IPS-20b (cell line): ENCODE measurements around the gene ARG2.

ENCODE experiments used
- H3K27ac ChIP-seq: one replicate; pipeline ENCODE4 v1.5.1; 2013; ENCODE audit warnings: low read length
- H3K27me3 ChIP-seq: 2 replicates; pipeline ENCODE4 v1.6.1; 2013; ENCODE audit warnings: mild to moderate bottlenecking, low read length, inconsistent platforms; ENCODE audit not compliant: insufficient read depth
- H3K36me3 ChIP-seq: 2 replicates; pipeline ENCODE4 v1.6.1; 2013; ENCODE audit warnings: low read depth, mild to moderate bottlenecking, inconsistent platforms, low read length, moderate library complexity; ENCODE audit not compliant: insufficient read depth
- H3K4me1 ChIP-seq: 2 replicates; pipeline ENCODE4 v1.6.1; 2013; ENCODE audit warnings: mild to moderate bottlenecking, control low read depth, inconsistent platforms, low read length, moderate library complexity; ENCODE audit not compliant: insufficient read depth
- H3K4me3 ChIP-seq: 2 replicates; pipeline ENCODE4 v1.5.1; 2013; ENCODE audit warnings: mild to moderate bottlenecking, low read length, inconsistent platforms
- H3K9ac ChIP-seq: 2 replicates; pipeline ENCODE4 v1.6.1; 2013; ENCODE audit warnings: low read depth, mild to moderate bottlenecking, inconsistent platforms, low read length, moderate library complexity
- H3K9me3 ChIP-seq: 2 replicates; pipeline ENCODE4 v1.6.1; 2013; ENCODE audit warnings: mild to moderate bottlenecking, low read depth, low read length, inconsistent platforms; ENCODE audit not compliant: insufficient read depth

ARG2 gene

GRCh38 chr14:67674139-67674479 is 54.4 kb downstream of the ARG2 start:
- no peaks in the 10 kb centered on the region for H3K27me3 ChIP-seq
- H3K4me3 ChIP-seq: peak overlapping the region; percentile 91
- H3K9ac ChIP-seq: peak overlapping the region; percentile 90
- no peaks in the 10 kb centered on the region for H3K9me3 ChIP-seq
- H3K36me3 ChIP-seq: peaks cover 31% of the 10 kb centered on the region
- H3K27ac ChIP-seq: peak overlapping the region; percentile 71
- no peaks in the 10 kb centered on the region for H3K4me1 ChIP-seq

DNA sequence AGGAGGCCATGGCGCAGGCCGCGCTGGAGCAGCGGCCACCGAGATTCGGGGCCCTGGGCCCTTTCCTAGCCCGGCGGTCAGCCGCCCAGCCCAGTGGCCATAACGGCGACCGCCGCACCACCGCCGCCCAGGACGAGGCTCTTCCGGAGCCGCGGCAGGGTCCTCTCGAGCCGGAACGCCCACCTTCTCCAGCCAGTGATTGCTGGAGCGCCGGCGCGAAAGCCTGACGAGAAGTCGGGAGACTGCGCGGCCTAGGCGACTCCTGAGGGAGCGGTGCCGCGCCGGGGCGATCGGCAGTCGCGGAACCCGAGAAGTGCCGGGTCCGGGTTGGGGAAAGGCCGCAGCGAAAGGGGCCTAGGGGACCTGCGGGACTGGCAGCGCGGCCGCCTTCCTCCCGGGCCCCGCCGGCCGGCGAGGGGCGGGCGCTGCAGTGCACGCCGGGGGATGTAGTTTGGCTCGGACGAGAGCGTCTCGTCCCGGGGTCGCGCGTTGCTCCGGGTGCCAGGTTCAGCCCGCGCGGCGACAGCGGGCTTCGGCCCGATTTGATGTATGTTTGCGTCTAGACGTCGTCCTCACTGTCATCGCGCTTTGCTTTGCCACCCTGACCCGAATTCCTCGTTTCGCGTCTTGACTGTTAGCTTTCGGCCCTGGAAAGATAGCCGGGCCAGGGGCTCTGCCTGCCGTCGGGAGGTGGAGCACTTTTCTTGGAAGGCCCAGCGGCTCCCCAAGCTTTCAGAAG is 54.9 kb downstream of the ARG2 start, which contains the start of gene VTI1B:
TSS of gene VTI1B (minus strand) at position 153 of the 739 bp plus-strand sequence. CDS start at position 10, 143 bp downstream.
- Histone ChIP-seq H3K27ac (peak within 1 kb of the TSS; percentile 71), H3K27me3 (no peaks in the 10 kb centered on the region), H3K36me3 (peaks cover 34% of the 10 kb centered on the region), H3K4me1 (no peaks in the 10 kb centered on the region), H3K9me3 (no peaks in the 10 kb centered on the region), H3K4me3 (peak within 1 kb of the TSS; percentile 91), H3K9ac (peak within 1 kb of the TSS; percentile 90)

- H3K27me3 ChIP-seq: no peaks in the 10 kb centered on the region
- peak overlapping the region; percentile 90; the same call in 1 of the 2 replicates for H3K9ac ChIP-seq
- H3K27ac ChIP-seq: no peak overlapping the region
- H3K4me1 ChIP-seq: no peaks in the 10 kb centered on the region
- H3K9me3 ChIP-seq: no peaks in the 10 kb centered on the region
- H3K36me3 ChIP-seq: peaks cover 40% of the 10 kb centered on the region
- H3K4me3 ChIP-seq: peak overlapping the region; percentile 91
Measured at GRCh38 chr14:67675219-67675582, 55.5 kb downstream of the ARG2 start.

- no peaks in the 10 kb centered on the region for H3K4me1 ChIP-seq
- peaks cover 76% of the 10 kb centered on the region for H3K36me3 ChIP-seq
Measured at GRCh38 chr14:67679006-67679405, 59.3 kb downstream of the ARG2 start.

DNA sequence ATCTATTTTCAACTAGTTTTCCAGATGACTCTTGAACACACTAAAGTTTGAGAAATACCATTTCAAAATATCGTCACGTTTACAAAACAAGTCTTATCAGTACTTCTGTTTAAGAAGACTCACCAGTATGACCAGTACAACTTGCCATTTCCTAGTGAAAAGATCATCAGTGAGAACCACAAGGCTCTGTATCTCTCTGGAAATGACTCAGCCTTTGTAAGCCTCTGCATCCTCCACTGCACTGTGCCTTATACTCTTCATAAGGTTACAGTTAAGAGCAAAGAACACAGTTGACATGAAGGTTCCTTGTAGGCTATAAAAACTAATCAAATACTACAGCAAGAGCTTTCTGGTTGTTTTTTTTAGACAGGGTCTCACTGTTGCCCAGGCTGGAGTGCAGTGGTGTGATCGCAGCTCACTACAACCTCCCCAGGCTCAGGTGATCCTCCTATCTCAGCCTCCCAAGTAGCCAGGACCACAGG is 60.4 kb downstream of the ARG2 start:
- H3K4me1 ChIP-seq: no peaks in the 10 kb centered on the region
- no peaks in the 10 kb centered on the region for H3K9me3 ChIP-seq
- H3K27me3 ChIP-seq: no peaks in the 10 kb centered on the region
- H3K36me3 ChIP-seq: peaks cover 87% of the 10 kb centered on the region
- H3K9ac ChIP-seq: no peak overlapping the region
- no peak overlapping the region for H3K27ac ChIP-seq
- no peak overlapping the region for H3K4me3 ChIP-seq

More at GRCh38 chr14:67679006-67679405, 59.3 kb downstream of the ARG2 start:
- Histone ChIP-seq H3K9ac (no peak overlapping the region), H3K4me3 (no peak overlapping the region), H3K27ac (no peak overlapping the region), H3K27me3 (no peaks in the 10 kb centered on the region), H3K9me3 (no peaks in the 10 kb centered on the region)

- H3K9ac ChIP-seq: no peak overlapping the region
- H3K4me3 ChIP-seq: no peak overlapping the region
- no peaks in the 10 kb centered on the region for H3K4me1 ChIP-seq
- H3K27ac ChIP-seq: no peak overlapping the region
- peaks cover 95% of the 10 kb centered on the region for H3K36me3 ChIP-seq
- no peaks in the 10 kb centered on the region for H3K9me3 ChIP-seq
- no peaks in the 10 kb centered on the region for H3K27me3 ChIP-seq
Measured at GRCh38 chr14:67680941-67681340, 61.2 kb downstream of the ARG2 start.

DNA sequence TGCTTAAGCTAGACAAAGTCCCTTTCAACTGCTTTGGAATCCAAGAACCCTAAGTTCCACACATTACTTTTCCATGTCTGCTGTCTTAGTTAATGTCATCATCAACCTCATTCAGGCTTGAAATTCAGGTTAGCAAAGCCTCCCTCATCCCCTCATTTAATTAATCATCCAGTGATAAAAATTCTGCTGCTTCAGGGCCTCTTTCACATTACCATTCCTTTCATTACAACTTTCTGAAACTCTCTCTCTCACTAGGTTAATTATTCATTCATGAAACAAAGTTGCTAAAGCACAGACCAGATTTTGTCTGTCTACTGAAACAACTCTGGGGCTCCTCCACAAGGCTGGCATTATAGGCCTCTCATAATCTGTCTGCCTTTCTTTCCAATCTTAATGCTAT is 64.1 kb downstream of the ARG2 start:
- Histone ChIP-seq H3K9me3 (no peaks in the 10 kb centered on the region), H3K27me3 (no peaks in the 10 kb centered on the region), H3K4me3 (no peak overlapping the region), H3K27ac (no peak overlapping the region), H3K4me1 (no peaks in the 10 kb centered on the region), H3K9ac (no peak overlapping the region), H3K36me3 (peaks cover 96% of the 10 kb centered on the region)

DNA sequence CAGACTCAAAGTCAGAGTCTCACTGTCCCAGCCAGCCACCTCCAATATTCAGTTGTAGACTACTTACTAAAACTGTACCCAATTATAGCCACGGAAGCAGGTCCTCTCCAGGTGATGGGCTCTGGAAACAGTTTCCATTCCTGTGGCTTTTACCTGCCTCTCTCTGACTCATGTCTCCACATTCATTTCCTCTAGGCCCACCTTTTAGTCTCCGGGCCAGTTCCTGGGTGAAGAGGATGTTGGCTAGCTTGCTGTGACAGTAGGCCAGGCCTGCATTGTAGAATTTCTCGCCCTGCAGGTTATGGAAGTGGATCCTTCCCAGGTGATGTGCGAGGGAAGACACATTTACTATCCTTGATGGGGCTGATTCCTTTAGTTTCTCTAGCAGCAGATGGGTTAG is 70.3 kb downstream of the ARG2 start:
- no peaks in the 10 kb centered on the region for H3K27me3 ChIP-seq
- H3K9me3 ChIP-seq: no peaks in the 10 kb centered on the region
- no peak overlapping the region for H3K9ac ChIP-seq
- H3K4me3 ChIP-seq: no peak overlapping the region
- H3K4me1 ChIP-seq: no peaks in the 10 kb centered on the region
- H3K27ac ChIP-seq: no peak overlapping the region
- H3K36me3 ChIP-seq: peaks cover 89% of the 10 kb centered on the region

GRCh38 chr14:67694791-67695393 is 75.2 kb downstream of the ARG2 start:
- peaks cover 14% of the 10 kb centered on the region; the same call in 1 of the 2 replicates for H3K27me3 ChIP-seq
- peak overlapping the region; percentile 96 for H3K27ac ChIP-seq
- no peaks in the 10 kb centered on the region for H3K9me3 ChIP-seq
- H3K9ac ChIP-seq: peak overlapping the region; percentile 97
- peaks cover 40% of the 10 kb centered on the region for H3K36me3 ChIP-seq
- H3K4me3 ChIP-seq: peak overlapping the region; percentile 95
- no peaks in the 10 kb centered on the region for H3K4me1 ChIP-seq

- Histone ChIP-seq H3K27me3 (peaks cover 14% of the 10 kb centered on the region; the same call in 1 of the 2 replicates), H3K27ac (peak within 1 kb of the TSS; percentile 96), H3K4me3 (peak within 1 kb of the TSS; percentile 95), H3K9ac (peak within 1 kb of the TSS; percentile 97), H3K4me1 (no peaks in the 10 kb centered on the region), H3K36me3 (peaks cover 34% of the 10 kb centered on the region), H3K9me3 (no peaks in the 10 kb centered on the region)
Measured at GRCh38 chr14:67695394-67695949, 75.8 kb downstream of the ARG2 start, which contains the start of gene RDH11. Gene RDH11 (minus strand): TSS chr14:67695764. CDS start chr14:67695703, 61 bp downstream.

DNA sequence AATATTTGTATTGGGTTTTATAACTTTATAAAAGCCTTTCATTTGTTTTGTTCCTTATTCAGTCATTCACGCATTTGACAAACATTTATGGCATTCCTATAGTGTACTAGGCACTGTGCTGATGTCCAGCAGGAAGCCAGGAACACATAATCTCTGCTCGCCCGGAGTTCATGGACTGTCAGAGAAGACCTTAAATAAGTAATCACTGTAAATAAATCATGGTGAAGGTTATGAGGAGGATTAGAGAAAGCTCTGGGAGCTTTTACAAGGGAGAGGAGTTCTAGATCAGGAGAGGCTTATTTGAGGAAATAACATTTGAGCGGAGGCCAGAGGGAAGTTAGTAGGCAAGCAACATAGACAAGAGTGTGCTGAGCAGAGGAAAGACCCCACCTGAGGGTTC is 77.3 kb downstream of the ARG2 start:
- no peak overlapping the region for H3K4me3 ChIP-seq
- H3K9me3 ChIP-seq: no peaks in the 10 kb centered on the region
- H3K4me1 ChIP-seq: no peaks in the 10 kb centered on the region
- no peak overlapping the region for H3K9ac ChIP-seq
- peaks cover 14% of the 10 kb centered on the region; the same call in 1 of the 2 replicates for H3K27me3 ChIP-seq
- H3K36me3 ChIP-seq: peaks cover 19% of the 10 kb centered on the region
- no peak overlapping the region for H3K27ac ChIP-seq
